Measurements from ENCODE around the gene CHST11.

DNA sequence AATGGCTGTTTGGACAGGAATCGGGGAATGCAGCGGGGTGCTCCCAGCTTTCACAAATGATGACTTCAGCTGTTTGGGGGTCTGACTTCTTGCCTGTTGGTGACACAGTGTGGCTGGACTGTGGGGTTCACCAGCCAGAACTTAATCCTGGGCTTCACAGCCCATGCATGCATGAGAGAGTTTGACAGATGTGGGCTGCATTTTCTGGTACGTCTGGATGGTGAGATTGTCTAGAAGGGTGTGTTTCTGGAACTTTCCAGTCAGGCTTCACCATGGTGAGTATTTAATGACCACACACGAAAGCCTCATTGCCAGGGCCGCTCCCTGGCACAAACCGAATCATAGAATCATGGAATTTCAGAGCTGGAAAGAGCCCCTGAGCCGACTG lies 29.6 kb downstream of the CHST11 start:
- TF ChIP-seq POLR2A (IDR thresholded peaks at IDR 0.05) (no peak), POLR2AphosphoS5 (IDR thresholded peaks at IDR 0.05) (no peak)
- TF ChIP-seq, protein P1, sequence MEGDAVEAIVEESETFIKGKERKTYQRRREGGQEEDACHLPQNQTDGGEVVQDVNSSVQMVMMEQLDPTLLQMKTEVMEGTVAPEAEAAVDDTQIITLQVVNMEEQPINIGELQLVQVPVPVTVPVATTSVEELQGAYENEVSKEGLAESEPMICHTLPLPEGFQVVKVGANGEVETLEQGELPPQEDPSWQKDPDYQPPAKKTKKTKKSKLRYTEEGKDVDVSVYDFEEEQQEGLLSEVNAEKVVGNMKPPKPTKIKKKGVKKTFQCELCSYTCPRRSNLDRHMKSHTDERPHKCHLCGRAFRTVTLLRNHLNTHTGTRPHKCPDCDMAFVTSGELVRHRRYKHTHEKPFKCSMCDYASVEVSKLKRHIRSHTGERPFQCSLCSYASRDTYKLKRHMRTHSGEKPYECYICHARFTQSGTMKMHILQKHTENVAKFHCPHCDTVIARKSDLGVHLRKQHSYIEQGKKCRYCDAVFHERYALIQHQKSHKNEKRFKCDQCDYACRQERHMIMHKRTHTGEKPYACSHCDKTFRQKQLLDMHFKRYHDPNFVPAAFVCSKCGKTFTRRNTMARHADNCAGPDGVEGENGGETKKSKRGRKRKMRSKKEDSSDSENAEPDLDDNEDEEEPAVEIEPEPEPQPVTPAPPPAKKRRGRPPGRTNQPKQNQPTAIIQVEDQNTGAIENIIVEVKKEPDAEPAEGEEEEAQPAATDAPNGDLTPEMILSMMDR (IDR thresholded peaks at IDR 0.05), result no peak

Measured in breast epithelium (tissue), 3 donors.